ENCODE data around the gene ERBB2.

Gene ERBB2

DNA sequence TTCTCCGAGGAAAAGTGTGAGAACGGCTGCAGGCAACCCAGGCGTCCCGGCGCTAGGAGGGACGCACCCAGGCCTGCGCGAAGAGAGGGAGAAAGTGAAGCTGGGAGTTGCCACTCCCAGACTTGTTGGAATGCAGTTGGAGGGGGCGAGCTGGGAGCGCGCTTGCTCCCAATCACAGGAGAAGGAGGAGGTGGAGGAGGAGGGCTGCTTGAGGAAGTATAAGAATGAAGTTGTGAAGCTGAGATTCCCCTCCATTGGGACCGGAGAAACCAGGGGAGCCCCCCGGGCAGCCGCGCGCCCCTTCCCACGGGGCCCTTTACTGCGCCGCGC lies at the start of gene ERBB2:
Gene ERBB2, plus strand, starts transcription at position 247 of the 330 bp plus-strand sequence. CDS start 175 bp downstream, outside the sequence.
- DNase-seq (ENCODE audit: low read depth in 2 of 2), result no peak

GRCh38 chr17:39650121-39650579 lies 49.7 kb upstream of the ERBB2 start:
- DNase-seq (ENCODE audit: low read depth in 2 of 2), result no peak

GRCh38 chr17:39651923-39652586 lies 47.8 kb upstream of the ERBB2 start:
- DNase-seq (ENCODE audit: low read depth in 2 of 2), result no peak

DNA sequence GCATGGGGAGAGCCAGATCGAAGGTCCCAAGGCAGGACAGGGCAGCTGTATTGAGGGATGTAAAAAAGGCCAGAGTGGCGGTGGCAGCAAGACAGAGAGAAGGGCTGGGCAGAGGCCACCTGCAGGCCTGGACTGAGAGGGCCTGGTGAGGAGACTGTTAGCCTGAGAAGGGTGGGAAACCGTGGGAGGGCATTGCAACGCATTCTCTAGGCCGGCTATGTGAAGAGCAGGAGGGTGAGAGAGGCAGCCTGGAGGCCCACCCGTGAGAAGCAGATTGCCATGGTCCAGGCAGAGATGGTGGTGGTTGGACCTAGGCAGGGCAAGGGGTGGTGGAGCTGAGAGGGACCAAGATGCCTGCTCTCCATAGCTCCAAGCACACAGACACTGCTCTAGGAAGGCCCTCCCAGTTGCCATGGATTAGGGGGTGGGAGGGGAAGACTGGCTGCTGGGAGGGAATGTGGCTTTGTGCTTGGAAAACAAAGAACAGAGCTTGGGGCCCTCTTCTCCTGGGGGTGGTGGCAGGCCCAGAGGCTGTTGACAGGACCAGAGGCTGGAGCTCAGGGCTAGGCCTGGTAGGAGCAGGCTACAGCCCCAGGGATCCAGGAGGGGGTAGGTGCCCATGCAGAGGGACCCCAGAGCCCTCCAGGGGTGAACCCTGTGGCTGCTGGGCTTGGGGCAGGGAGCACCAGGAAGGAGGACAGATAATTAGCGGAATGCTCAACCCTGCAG lies 47.1 kb upstream of the ERBB2 start:
- no peak for DNase-seq (ENCODE audit: low read depth in 2 of 2)

DNA sequence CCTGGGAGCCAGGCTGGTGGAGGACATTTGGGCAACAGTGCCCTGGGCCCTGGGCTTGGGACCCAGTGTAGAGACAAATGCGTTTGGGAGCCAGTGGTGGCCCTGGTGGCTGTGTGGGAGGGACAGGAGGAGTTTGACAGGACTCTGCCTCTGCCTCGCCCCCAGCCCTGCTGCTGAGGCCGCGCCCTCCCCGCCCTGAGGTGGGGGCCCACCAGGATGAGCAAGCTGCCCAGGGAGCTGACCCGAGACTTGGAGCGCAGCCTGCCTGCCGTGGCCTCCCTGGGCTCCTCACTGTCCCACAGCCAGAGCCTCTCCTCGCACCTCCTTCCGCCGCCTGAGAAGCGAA lies 46.6 kb upstream of the ERBB2 start:
- DNase-seq (ENCODE audit: low read depth in 2 of 2), result no peak

DNA sequence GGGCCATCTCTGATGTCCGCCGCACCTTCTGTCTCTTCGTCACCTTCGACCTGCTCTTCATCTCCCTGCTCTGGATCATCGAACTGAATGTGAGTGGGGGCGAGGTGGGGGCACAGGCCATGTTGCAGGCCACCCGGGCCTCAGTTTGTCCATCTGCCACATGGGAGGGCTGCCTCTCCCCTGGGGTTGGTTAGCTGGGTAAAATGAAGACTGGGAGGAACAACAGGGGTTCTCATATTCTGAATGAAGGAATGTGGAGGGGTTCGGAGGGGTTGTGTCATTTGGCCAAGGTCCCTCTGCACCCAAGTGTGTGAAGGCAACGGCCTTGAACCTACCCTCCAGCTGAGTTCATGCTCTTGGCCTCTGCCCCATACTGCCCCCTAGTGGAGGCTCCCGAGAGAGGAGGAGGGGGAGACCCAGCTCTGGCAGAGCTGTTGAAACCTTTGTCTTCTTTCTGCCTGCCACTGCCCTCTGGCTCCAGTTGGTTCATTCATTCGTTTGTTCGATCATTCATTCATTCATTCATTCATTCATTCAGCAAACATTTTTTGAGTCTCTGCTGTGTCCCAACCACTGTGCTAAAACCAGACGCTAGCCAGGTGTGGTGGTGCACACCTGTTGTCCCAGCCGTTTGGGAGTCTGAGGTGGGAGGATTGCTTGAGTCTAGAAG lies 46.1 kb upstream of the ERBB2 start:
- DNase-seq (ENCODE audit: low read depth in 2 of 2), result peak; percentile 43 to 60

- DNase-seq (ENCODE audit: low read depth in 2 of 2), result no peak
These were observed 44.8 kb upstream of the ERBB2 start for GRCh38 chr17:39655105-39655504.

DNA sequence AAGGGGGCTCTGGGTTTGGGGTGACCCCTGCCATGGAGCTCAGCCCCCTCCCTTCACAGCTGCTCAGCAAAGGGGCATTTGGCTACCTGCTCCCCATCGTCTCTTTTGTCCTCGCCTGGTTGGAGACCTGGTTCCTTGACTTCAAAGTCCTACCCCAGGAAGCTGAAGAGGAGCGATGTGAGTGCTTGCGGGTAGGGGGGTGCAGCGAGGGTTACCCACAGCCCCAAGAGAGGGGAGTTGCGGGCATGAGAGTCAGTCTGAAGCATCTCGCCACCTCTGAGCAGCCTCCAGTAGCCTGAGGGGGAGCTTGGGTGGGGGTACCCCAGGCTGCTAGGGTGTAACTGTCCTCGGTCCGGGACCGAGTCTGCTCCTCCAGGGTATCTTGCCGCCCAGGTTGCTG lies 41.5 kb upstream of the ERBB2 start:
- DNase-seq (ENCODE audit: low read depth in 2 of 2), result no peak

DNA sequence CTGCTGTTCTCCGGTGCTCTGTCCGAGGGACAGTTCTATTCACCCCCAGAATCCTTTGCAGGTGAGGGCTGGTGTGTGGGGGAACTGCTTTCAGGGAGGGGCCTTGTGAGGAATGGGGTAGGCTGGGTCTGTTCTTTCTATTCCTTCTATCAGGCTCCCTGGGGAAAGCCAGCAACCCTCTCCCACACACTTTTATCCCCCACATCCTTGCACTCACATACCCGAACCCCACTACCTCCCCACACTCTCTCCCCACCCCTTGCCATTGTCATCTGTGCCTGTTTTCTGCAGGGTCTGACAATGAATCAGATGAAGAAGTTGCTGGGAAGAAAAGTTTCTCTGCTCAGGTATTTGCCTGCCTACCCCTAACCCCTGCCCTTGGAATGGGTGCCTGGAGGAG lies 41.1 kb upstream of the ERBB2 start:
- DNase-seq (ENCODE audit: low read depth in 2 of 2), result no peak

DNA sequence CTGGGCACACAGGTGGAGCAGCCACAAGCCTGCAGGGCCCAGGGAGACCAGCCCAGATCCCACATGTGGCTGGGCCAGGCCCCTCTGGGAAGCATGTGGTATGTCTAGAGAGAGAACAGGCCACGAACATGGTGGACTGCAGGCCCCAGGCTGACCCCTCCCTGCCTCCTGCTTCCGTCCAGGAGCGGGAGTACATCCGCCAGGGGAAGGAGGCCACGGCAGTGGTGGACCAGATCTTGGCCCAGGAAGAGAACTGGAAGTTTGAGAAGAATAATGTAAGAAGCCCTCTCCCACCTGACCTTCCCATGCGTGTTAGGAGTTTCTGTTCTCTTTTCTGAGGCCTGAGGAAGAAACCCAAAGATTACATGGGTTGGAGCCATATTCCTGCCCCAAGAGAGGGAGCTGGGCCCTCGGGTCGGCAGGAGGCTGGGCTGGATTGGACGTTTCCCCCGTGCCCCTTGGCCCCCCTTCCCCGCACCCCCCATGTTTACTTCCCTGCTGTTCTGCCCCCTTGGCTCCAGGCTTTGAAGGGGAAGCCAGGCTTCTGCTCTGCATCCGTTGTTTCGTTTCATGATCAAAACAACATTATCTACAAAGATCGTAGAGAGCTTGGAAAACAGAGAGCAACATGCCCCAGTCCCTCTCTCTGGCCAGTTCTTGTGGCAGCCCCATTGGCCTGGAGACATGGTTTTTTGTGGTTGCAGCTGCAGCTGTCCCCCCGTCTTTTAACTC lies 40.4 kb upstream of the ERBB2 start:
- no peak for DNase-seq (ENCODE audit: low read depth in 2 of 2)

- no peak for DNase-seq (ENCODE audit: low read depth in 2 of 2)
These were observed 39.9 kb upstream of the ERBB2 start for GRCh38 chr17:39660011-39660360.

DNA sequence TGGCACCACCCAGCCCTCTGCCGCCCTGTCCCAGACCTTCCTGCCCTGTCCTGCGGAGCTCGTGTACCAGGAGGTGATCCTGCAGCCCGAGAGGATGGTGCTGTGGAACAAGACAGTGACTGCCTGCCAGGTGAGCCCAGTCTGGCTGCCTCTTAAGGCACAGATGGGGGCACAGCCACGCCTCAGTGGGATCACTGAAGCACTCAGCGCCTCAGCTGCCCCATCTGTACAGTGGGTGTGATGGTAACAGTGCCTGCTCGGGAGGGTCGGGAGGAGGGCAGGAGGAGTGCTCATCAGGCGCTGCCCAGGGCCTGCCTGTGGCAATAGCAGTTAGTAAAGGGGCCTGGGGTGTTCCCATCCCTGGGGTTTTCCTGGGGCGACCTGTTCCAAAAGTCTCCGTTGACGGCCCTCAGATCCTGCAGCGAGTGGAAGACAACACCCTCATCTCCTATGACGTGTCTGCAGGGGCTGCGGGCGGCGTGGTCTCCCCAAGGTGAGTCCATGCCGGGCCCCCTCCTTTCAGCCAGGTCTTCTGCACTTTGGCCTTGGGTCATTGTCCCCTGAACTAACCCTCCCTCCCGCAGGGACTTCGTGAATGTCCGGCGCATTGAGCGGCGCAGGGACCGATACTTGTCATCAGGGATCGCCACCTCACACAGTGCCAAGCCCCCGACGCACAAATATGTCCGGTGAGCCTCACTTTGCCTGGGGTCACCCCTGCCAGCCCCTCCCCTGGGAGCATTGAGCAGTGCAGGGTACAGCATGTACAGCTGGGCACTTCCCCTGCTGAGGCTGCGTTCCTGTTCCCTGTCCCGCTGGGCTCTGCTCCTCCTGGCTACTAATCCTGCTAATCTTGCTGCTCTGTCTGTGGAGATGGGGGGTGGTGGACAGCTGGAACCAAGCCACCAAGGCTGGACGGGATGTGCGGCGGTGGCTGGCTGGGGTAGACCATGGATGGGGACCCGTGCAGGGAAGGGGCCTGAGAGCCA lies 39.2 kb upstream of the ERBB2 start:
- DNase-seq (ENCODE audit: low read depth in 2 of 2), result no peak

DNA sequence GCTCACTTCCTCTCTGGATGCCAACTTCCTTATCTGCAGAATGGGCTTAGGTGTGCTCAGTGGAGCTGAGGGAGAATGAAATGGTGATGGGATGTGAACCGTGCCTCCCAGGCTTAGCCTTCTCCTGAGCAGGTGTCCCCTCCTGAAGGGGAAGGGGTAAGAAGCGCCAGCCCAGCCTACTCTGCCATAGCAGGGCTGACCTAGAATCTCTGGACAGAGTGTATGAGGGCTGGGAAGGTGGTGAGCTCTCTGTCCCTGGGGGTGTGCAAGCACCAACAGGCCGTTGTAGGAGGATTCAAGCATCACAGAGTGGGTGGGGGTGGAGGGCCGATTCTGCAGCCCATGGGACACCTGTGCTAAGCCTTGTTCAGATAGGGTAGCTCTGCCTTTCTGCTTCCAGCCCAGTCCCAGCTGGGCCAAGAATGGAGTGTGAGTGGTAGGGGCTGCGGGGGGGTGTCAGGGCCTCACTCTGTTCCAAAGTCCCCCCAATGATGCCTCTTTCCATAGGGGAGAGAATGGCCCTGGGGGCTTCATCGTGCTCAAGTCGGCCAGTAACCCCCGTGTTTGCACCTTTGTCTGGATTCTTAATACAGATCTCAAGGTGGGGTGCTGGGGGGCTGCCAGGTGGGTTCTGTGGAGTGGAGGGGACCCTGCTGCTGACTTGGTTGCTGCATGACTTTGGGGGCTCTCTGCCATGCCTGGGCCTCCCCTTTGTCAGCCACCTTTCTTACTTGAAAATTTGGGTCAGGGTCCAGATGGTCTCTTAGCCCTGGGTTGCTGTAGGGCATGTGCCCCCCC lies 37.9 kb upstream of the ERBB2 start:
- no peak for DNase-seq (ENCODE audit: low read depth in 2 of 2)

DNA sequence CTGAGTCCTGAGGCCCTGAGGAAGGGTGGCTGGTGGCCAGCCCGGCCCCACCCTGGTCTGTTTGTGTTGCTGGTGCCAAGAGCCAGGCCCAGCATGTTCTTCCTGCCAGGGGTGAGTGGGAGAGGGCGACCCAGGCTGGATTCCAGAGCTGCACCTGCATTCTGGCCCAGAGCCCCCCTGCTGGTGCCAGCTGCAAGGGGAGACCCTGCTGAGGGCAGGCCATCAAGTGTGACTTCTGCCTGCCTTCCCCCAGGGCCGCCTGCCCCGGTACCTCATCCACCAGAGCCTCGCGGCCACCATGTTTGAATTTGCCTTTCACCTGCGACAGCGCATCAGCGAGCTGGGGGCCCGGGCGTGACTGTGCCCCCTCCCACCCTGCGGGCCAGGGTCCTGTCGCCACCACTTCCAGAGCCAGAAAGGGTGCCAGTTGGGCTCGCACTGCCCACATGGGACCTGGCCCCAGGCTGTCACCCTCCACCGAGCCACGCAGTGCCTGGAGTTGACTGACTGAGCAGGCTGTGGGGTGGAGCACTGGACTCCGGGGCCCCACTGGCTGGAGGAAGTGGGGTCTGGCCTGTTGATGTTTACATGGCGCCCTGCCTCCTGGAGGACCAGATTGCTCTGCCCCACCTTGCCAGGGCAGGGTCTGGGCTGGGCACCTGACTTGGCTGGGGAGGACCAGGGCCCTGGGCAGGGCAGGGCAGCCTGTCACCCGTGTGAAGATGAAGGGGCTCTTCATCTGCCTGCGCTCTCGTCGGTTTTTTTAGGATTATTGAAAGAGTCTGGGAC lies 37.1 kb upstream of the ERBB2 start:
- DNase-seq (ENCODE audit: low read depth in 2 of 2), result no peak

- no peak for DNase-seq (ENCODE audit: low read depth in 2 of 2)
These were observed 36.5 kb upstream of the ERBB2 start for GRCh38 chr17:39663340-39663687.

- no peak for DNase-seq (ENCODE audit: low read depth in 2 of 2)
These were observed 35.9 kb upstream of the ERBB2 start for GRCh38 chr17:39663688-39664580.

DNA sequence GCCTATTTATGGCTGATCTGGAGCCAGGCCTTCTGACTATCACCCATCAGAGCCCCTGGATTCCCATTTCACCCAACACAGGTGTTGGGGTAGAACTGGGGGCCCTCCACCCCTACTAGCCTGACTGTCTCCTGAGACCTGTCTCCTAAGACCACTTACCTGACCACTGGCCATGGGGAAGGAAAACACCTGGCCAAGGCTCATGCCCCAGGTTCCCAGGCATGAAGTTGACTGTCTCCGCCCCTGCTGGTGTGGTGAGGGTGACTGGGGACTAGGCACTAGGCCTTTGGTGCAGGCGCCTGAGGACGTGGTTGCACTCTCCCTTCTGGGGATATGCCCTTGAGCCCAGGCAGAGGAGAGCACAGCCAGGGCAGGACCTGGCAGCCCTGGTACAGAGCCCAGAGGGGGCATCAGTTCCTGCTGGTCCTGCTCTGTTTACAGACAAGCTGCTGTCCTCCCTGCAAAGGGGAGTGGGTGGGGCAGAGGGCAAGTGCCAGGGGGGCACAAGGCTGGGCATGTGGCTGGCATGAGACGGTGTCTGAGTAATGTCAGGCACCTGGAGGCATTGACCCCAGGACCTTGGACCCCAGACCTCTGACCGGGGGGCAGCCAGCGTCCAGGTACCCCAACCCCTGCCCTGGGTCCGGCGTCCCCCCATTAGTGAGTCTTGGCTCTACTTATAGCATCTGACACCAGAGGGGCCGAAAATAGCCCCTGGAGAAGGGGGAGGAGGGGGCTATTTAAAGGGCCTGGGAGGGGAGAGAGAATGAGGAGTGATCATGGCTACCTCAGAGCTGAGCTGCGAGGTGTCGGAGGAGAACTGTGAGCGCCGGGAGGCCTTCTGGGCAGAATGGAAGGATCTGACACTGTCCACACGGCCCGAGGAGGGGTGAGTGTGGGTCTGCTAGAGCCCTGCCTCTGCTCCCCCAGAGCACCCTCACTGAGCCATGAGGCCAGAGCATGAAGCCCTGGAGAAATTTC lies 35.0 kb upstream of the ERBB2 start, which contains the start of gene TCAP:
Gene TCAP, plus strand, starts transcription at position 769 of the 981 bp plus-strand sequence. Its CDS starts 11 bp downstream, at position 780.
- DNase-seq (ENCODE audit: low read depth in 2 of 2), result no peak
